ENCODE data around the gene LYZL1.
"Not testable (repeated sequence)": the region's sequence is repeated elsewhere in the genome, so short reads cannot be mapped to it uniquely, and the experiment has no call there.

Gene LYZL1

GRCh38 chr10:29337526-29337925 is 48.7 kb downstream of the LYZL1 start:
- DNase-seq: not testable (repeated sequence)

DNA sequence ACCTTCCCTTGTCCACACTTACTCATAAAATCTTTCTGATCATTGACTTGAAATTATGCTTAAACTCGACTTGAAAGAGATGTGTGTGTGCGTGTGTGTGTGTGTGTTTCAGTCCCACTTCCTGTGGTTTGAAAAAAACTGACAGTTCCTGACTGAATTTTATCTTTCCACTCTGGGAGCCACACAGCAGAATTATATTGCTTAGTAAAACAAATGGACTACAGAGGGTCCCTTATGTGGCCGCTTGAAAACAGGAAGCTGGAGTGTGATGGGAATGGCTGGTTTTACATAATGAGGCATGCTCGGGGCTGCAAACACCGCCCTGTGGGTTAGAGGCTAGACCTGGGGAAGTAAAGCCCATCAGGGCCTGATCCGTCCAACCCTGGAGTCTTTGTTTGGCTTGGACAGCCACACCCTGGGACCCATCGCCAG is 54.8 kb downstream of the LYZL1 start:
- no peak for DNase-seq

GRCh38 chr10:29344073-29344820 is 55.4 kb downstream of the LYZL1 start:
- DNase-seq: no peak

GRCh38 chr10:29345144-29345909 is 56.5 kb downstream of the LYZL1 start:
- no peak for DNase-seq

GRCh38 chr10:29345910-29346209 is 57.0 kb downstream of the LYZL1 start:
- no peak for DNase-seq

GRCh38 chr10:29346296-29347001 is 57.6 kb downstream of the LYZL1 start:
- no peak for DNase-seq

DNA sequence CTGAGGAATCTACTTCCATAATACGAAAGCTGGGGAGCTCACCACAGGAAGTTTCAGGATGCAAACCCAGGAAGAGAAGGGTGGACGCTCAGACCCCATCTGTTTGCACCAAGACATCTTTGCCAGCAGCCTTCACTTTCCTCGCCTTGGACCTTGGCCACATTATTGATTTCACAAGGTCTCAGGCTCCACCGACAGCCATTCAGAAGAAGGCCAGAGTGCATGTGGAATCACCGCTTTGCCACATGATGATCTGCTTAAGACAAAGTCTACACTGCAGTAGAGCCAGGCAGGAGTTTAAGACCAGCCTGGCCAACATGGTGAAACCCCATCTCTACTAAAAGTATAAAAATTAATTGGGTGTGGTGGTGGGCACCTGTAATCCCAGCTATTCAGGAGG is 60.0 kb downstream of the LYZL1 start:
- DNase-seq: no peak

DNA sequence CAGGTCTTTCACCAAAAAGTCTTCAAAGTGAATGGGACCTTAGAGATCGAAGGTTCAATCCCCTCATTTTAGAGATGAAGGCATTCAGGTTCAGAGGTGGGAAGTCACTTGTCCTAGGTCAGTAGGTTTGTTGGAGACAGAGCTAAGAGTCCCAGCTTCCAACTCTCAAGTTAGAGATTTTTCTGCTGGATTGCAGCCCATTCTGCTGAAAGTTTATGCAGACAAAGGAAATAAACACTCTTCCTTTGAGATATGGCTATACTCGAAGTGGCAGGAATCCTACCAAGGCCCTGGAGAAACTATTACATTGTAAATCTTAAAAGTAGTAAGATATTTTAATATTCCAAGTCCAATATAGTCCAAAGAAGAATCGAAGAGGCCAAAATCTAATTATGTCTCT is 64.4 kb downstream of the LYZL1 start:
- DNase-seq: no peak

- DNase-seq: no peak
Observed at GRCh38 chr10:29353887-29354561, 65.2 kb downstream of the LYZL1 start.

- no peak for DNase-seq
Observed at GRCh38 chr10:29355411-29355991, 66.6 kb downstream of the LYZL1 start.

- DNase-seq: no peak
Observed at GRCh38 chr10:29356931-29357330, 68.1 kb downstream of the LYZL1 start.

DNA sequence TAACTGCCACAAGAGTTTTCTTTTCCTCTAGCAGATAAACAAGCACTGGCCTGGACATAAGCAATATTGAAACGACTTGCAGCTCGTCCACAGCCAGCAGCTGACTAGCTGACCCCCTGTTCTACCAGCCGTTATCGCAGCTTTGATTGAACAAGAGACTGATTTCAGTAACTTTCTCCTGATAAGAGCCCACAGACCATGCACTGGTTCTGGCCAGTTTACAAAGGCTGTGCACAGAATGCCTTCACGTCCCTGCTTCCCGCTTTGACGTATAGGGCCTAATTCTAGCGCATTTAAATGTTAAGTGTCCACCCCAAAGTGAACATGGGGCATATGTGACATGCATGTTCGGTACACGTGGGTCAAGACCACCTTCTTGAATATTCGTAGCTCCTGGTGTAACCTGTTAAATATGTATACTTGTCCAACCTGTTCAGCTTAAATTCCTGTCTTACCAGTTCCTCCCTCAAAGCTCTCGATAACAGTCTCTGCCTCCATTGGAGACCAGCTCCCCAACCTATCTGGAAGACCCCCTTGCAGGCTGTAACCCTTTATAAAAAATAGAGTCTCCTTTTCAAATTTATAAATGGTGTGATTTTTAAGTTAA is 69.2 kb downstream of the LYZL1 start:
- DNase-seq: no peak

DNA sequence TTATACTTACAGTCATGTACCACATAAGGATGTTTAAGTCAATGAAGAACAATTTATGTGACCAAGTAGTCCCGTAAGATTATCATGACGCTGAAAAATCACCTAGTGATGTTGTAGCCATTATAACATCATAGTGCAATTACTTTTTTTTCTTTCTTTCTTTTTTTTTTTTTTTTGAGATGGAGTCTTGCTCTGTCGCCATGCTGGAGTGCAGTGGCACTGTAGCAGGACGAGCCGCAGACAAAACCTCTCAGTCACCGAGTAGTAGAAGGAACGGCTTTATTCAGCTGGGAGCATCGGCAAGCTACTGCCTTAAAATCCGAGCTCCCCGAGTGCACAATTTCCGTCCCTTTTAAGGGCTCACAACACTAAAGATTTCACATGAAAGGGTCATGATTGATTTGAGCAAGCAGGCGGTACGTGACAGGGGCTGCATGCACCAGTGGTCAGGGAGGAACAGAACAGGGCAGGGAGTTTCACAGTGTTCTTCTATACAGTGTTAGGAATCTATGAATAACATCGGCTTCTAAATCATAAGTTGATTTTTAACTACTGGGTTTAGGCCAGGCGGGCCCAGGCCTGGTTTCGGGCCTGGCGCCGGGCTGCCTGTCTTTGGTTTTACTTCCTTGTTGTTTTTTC is 71.5 kb downstream of the LYZL1 start:
- DNase-seq: not testable (repeated sequence)
